HFF-Myc (cell line): ENCODE results near the gene CLCN6.

ENCODE experiments used
- DNase-seq: peaks from one replicate; pipeline ENCODE4 v3.0.0-alpha.2; 2011; ENCODE audit warnings: low read depth; ENCODE audit errors: extremely low read depth
- H3K4me3 ChIP-seq: replicated peaks from 2 replicates; pipeline ENCODE4 v1.5.1; 2011; ENCODE audit warnings: low read depth, mild to moderate bottlenecking, control low read depth, low read length
- CTCF ChIP-seq: IDR thresholded peaks from 2 replicates; pipeline ENCODE4 v1.5.1; 2012; ENCODE audit warnings: mild to moderate bottlenecking, low read depth, low read length, control low read depth; ENCODE audit errors: missing control alignments

CLCN6 gene

GRCh38 chr1:11805422-11806306 is at the start of gene CLCN6, which contains the start of gene MTHFR:
Gene CLCN6 (plus strand): TSS chr1:11806191. CDS start chr1:11806263, 72 bp downstream.
Gene MTHFR (minus strand): TSS chr1:11805964. CDS start chr1:11803116, 2,848 bp downstream.
- H3K4me3 ChIP-seq = peak within 1 kb of the TSS; percentile 84
- TF ChIP-seq CTCF = no peak
- peak; percentile 94 for DNase-seq

GRCh38 chr1:11757047-11757446 is 48.9 kb upstream of the CLCN6 start:
- no peak for TF ChIP-seq CTCF
- no peak for DNase-seq
- no peak overlapping the region for H3K4me3 ChIP-seq

GRCh38 chr1:11759791-11760190 is 46.2 kb upstream of the CLCN6 start:
- no peak for DNase-seq
- no peak overlapping the region for H3K4me3 ChIP-seq
- TF ChIP-seq CTCF = no peak

- TF ChIP-seq CTCF = no peak
- no peak for DNase-seq
- H3K4me3 ChIP-seq = no peak overlapping the region
Observed at GRCh38 chr1:11761285-11761684, 44.7 kb upstream of the CLCN6 start.

GRCh38 chr1:11761988-11762406 is 44.0 kb upstream of the CLCN6 start, which contains the start of gene C1orf167:
Gene C1orf167 (plus strand): TSS chr1:11762193. CDS start chr1:11764401, 2,208 bp downstream.
- TF ChIP-seq CTCF = no peak
- no peak within 1 kb of the TSS for H3K4me3 ChIP-seq
- DNase-seq = no peak

- DNase-seq = no peak
- no peak for TF ChIP-seq CTCF
- no peak overlapping the region for H3K4me3 ChIP-seq
Observed at GRCh38 chr1:11764115-11764514, 41.9 kb upstream of the CLCN6 start.
